Fibroblast of skin of right quadriceps (primary cell): ENCODE data around the gene EPOP.
"Not testable (repeated sequence)": the region's sequence is repeated elsewhere in the genome, so short reads cannot be mapped to it uniquely, and the experiment has no call there.

Experiments used
- DNase-seq: peaks from one replicate; pipeline ENCODE4 v3.0.0-alpha.2; 2013

The EPOP gene

GRCh38 chr17:38636054-38636453 lies 38.7 kb downstream of the EPOP start:
- no peak for DNase-seq

DNA sequence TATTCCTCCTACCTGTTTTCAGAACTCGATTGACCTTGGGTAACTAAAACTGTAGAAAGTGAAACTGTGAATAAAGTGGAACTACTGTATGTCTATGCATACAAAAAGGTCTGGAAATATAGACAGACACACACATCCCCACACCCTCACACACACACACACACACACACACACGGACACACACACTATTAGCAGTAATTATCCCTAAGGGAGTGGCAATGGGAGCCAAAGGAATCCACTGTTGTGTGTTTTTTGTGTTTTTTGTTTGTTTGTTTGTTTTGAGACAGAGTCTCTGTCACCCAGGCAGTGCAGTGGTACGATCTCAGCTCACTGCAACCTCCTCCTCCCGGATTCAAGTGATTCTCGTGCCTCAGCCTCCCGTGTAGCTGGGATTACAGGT lies 42.4 kb downstream of the EPOP start:
- DNase-seq, result no peak

- no peak for DNase-seq
Observed at GRCh38 chr17:38628441-38628840, 46.3 kb downstream of the EPOP start.

DNA sequence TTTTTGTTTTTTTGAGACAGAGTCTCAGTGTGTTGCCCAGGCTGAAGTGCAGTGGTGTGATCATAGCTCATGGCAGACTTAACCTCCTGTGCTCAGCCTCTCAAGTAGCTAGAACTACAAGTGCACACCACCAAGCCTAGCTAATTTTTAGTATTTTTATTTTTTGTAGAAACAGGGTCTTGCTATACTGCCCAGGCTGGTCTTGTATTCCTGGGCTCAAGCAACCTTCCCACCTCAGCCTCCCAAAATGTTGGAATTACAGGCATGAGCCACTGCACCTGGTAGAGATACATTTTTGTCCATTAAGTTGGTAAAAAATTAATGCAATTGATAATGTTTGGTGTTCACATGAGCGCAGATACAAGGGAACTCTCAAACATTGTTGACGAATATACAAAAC lies 46.8 kb downstream of the EPOP start:
- DNase-seq, result no peak

DNA sequence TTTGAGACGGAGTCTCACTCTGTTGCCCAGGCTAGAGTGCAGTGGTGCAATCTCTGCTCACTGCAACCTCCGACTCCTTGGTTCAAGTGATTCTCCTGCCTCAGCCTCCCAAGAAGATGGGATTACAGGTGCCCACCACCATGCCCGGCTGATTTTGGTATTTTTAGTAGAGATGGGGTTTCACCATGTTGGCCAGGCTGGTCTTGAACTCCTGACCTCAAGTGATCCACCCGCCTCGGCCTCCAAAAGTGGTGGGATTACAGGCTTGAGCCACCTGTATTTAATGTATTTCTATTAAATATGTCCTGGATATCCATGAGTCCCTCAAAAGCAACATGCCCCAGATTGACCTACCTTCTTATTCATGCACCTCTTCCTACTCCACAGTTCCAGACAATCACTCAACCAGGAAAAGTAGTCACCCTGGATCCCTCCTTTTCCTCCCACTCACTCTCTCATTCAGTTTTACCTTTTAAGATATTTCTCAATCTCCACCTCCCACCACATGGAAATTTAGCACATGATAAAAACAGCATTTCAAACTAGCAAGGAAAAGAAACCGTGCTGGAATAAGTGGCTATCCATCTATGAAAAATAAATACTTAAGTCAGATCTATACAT lies 48.0 kb downstream of the EPOP start:
- not testable (repeated sequence) for DNase-seq

DNA sequence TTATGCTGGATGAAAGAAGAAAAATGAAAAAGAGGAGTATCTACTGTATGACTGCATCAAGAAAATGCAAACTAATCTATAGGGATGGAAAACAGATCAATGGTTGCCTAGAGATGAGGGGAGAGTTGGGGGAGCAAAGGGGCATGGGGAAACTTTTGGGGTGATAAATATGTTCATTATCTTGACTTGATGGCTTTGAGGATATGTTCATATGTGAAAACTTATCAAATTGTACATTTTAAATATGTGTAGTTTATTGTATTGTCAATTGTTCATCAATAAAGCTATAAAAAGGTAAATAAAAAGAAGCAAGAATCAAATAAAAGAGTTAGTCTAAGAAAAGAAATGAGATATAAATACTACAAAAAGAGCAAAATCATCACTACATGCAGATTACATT lies 49.3 kb downstream of the EPOP start:
- no peak for DNase-seq

DNA sequence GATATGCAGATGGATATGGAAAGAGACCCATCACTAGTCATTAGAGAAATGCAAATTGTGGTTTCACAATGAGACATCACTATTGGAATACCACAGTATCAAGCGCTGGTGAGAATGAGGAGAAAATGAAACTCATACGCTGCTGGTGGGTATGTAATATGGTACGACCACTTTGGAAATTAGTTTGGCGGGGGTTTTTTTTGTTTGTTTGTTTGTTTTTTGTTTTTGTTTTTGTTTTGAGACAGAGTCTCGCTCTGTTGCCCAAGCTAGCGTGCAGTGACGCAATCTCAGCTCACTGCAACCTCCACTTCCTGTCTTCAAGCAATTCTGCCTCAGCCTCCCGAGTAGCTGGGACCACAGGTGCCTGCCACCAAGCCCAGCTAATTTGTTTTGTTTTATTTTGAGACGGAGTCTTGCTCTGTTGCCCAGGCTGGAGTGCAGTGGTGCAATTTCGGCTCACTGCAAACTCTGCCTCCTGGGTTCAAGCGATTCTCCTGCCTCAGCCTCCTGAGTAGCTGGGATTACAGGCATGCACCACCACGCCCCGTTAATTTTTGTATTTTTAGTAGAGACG lies 49.9 kb downstream of the EPOP start:
- not testable (repeated sequence) for DNase-seq
